Spleen (tissue), 11 donors: ENCODE results near the gene MSI2. TPM values are rescaled to one million over a fixed set of nuclear protein-coding genes. Genes with fewer than 3 reads are reported as not detected.

ENCODE experiments used
- DNase-seq: peaks from one replicate; pipeline ENCODE4 v3.0.0-alpha.2; 2020
- H3K27ac ChIP-seq, 8 donors: fragments of 200-600 bp; sonication (generic) in 7 of 8; 1 replicate in 4 of 8; 2 replicates in 4 of 8; pipeline versions ENCODE4 v1.5.0 to v1.8.0; 2016 to 2021; ENCODE audit warnings: inconsistent platforms in 4 of 8, mild to moderate bottlenecking in 4 of 8, moderate library complexity in 1 of 8
- H3K27me3 ChIP-seq, 7 donors: fragments of 200-600 bp; sonication (generic) in 6 of 7; replicated peaks in 1 of 7; 1 replicate in 4 of 7; 2 replicates in 3 of 7; pipeline versions ENCODE4 v1.5.0 to v1.8.0; 2016 to 2021; ENCODE audit warnings: inconsistent platforms in 3 of 7, mild to moderate bottlenecking in 1 of 7
- H3K36me3 ChIP-seq, 6 donors: fragments of 200-600 bp; sonication (generic) in 5 of 6; 1 replicate in 4 of 6; 2 replicates in 2 of 6; pipeline versions ENCODE4 v1.5.0 to v1.8.0; 2016 to 2021; ENCODE audit warnings: inconsistent platforms in 2 of 6
- H3K4me1 ChIP-seq, 6 donors: fragments of 200-600 bp; sonication (generic) in 5 of 6; 1 replicate in 3 of 6; 2 replicates in 3 of 6; pipeline versions ENCODE4 v1.5.0 to v1.8.0; 2016 to 2021; ENCODE audit warnings: inconsistent platforms in 3 of 6
- H3K4me3 ChIP-seq, 8 donors: fragments of 200-600 bp; sonication (generic) in 7 of 8; 1 replicate in 4 of 8; 2 replicates in 4 of 8; pipeline versions ENCODE4 v1.5.0 to v1.8.0; 2016 to 2021; ENCODE audit warnings: inconsistent platforms in 4 of 8, mild to moderate bottlenecking in 4 of 8, moderate library complexity in 2 of 8
- H3K9me3 ChIP-seq, 8 donors: fragments of 200-600 bp; sonication (generic) in 7 of 8; 1 replicate in 4 of 8; 2 replicates in 4 of 8; pipeline versions ENCODE4 v1.5.0 to v1.8.0; 2016 to 2021; ENCODE audit warnings: inconsistent platforms in 4 of 8
- POLR2A ChIP-seq, 3 donors: fragments of 450-650 bp; IDR thresholded peaks; one replicate each; pipeline ENCODE4 v1.5.1; 2017; ENCODE audit warnings: antibody characterized with exemption in 3 of 3, mild to moderate bottlenecking in 1 of 3
- POLR2AphosphoS5 ChIP-seq, 3 donors: sonication (generic); formaldehyde crosslinking; IDR thresholded peaks; one replicate each; pipeline ENCODE4 v1.5.1; 2017; ENCODE audit warnings: antibody characterized with exemption in 3 of 3
- WGBS, 5 donors: extraction: QIAGEN DNeasy Blood & Tissue Kit in 3 of 5; methylation state at CpG; one replicate each; pipeline versions ENCODE4 v1.1.5 to v1.1.7; 2013 to 2018; 5-methylcytosine and 5-hydroxymethylcytosine counted together
- intact Hi-C: fragments of 100-400 bp; cut with DNase I; formaldehyde crosslinking; loops from one replicate; pipeline ENCODE4 v1.15.0; 2023; ENCODE audit warnings: low total_unique reads
- polyA plus RNA-seq, 3 donors: library from polyadenylated mRNA; stranded (reverse); fragments of 200-250 nt; gene quantifications; one replicate each; pipeline ENCODE4 v1.2.1, GENCODE V29; 2013
- total RNA-seq, 7 donors: library from RNA; depleted of rRNA in 3 of 7; stranded (reverse); fragments of >200 nt in 3 of 7; fragmentation: NEBNext Ultra II Directional in 4 of 7; extraction: Animal tissue kit (Norgen Biotek cat#: 25700) in 4 of 7; gene quantifications; one replicate each; pipeline versions ENCODE4 v1.1.0 to v1.2.1, GENCODE V29; 2016 to 2021
- TF ChIP-seq, protein P1 (sequence below), 11 experiments: fragments of 200-600 bp in 7 of 11; fragments of 450-650 bp in 4 of 11; sonication (generic) in 4 of 11; IDR thresholded peaks in 8 of 11; conservative IDR thresholded peaks in 3 of 11; 1 replicate in 7 of 11; 2 replicates in 4 of 11; pipeline versions ENCODE4 v1.4.0 to v1.8.0; 2016 to 2021; ENCODE audit warnings: antibody characterized with exemption in 11 of 11, inconsistent platforms in 4 of 11, mild to moderate bottlenecking in 1 of 11
- donor health status: healthy with polysubstance abuse.
- donor health status: DM: no; HTN: no; CAD: no; lungs with moderate emphysema.
- donor health status: DM: no; HTN: no; CAD: no.
- donor health status: Bipolar disorder and iron deficiency.
- donor health status: healthy.
- donor health status: DM: no; HTN: no; CAD: no.
- donor health status: DM: yes; HTN: yes; CAD: no.

MSI2 gene
- total and polyA plus RNA-seq, 10 donors: 9.8 to 131 (median 64.7) TPM

DNA sequence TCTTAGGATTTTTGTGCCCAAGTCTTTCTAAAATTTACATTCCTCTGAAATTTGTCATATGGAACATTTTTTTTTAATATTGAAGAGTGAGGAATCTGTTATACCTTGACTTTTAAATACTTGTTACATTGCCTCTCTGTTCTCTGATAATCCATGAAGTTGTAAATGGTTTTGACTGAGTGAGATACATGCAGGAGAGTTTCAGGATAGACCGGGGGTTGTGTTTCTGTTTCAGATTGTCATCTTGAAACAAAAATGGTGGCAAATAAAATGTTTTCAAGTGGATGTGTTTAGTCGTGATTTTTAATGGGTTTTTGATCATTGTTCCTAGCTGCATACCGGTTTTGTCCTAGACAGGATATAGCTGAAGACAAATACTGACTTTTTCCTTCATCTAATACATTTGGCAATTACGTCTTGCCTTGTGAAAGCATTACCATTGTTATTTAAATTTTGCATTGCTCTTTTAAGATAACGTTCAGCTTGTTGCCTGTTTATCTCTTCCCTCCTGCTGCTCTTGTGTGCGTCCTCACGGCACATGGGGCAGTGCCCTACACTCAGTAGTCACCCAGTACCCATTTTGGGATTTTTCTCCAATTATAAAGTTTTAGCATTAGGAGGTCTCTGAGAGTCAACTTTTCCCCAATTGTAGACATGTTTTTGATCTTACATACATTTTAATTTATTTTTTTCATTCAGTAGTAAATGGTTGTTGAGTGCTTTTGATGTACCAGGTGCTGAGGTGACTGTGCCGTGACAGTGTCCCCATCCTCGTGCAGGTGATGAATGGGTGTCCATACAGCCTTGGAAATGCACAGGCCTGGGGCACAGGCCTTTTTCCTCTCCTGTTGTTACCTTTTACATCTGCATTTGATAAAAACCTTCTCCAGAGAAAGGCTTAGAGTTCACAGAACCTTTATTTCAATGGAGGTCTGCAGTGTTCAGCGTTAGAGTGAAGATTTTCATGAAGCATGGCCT lies 169.9 kb downstream of the MSI2 start:
- no peak overlapping the region for H3K27ac ChIP-seq

DNA sequence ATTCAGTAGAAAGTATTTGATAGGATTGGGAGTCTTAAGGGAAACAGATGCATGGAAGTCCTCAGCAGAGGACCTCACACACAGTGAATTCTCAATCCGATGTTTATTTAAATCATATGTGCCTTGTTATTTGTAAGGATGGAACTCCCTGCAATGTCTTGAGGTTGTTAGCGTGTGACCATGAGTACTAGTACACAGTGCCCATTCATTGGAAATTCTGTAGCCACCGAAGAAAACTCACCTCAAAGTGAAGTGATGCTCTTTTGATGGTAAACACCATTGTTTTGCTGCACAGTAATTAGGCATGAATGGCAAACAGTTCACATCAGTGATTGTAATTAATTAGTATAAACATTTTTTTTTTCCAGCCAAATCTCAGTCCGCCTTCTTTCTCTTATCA lies 173.6 kb downstream of the MSI2 start:
- H3K9me3 ChIP-seq: no peaks in the 10 kb centered on the region
- DNase-seq: no peak
- no peaks in the 10 kb centered on the region for H3K27me3 ChIP-seq
- H3K4me3 ChIP-seq: no peak overlapping the region
- H3K4me1 ChIP-seq: peaks cover 3 to 29% (median 10%) of the 10 kb centered on the region in 6 donors
- TF ChIP-seq POLR2A (IDR thresholded peaks at IDR 0.05): no peak
- TF ChIP-seq POLR2AphosphoS5 (IDR thresholded peaks at IDR 0.05): no peak
- TF ChIP-seq, protein P1, sequence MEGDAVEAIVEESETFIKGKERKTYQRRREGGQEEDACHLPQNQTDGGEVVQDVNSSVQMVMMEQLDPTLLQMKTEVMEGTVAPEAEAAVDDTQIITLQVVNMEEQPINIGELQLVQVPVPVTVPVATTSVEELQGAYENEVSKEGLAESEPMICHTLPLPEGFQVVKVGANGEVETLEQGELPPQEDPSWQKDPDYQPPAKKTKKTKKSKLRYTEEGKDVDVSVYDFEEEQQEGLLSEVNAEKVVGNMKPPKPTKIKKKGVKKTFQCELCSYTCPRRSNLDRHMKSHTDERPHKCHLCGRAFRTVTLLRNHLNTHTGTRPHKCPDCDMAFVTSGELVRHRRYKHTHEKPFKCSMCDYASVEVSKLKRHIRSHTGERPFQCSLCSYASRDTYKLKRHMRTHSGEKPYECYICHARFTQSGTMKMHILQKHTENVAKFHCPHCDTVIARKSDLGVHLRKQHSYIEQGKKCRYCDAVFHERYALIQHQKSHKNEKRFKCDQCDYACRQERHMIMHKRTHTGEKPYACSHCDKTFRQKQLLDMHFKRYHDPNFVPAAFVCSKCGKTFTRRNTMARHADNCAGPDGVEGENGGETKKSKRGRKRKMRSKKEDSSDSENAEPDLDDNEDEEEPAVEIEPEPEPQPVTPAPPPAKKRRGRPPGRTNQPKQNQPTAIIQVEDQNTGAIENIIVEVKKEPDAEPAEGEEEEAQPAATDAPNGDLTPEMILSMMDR (IDR thresholded peaks at IDR 0.05 in 8 of 11, conservative IDR thresholded peaks at IDR 0.05 in 3 of 11): no peak
- WGBS, 5 donors: 96 to 99% (median 97%) methylated on average over 4 of the region's 4 CpGs
- intact Hi-C loops: no loop called here
- H3K27ac ChIP-seq: no peak overlapping the region
- no peaks in the 10 kb centered on the region for H3K36me3 ChIP-seq

More for the DNA sequence above, 169.9 kb downstream of the MSI2 start:
- TF ChIP-seq POLR2AphosphoS5 (IDR thresholded peaks at IDR 0.05) (no peak), POLR2A (IDR thresholded peaks at IDR 0.05) (no peak)
- TF ChIP-seq, protein P1 (IDR thresholded peaks at IDR 0.05 in 8 of 11, conservative IDR thresholded peaks at IDR 0.05 in 3 of 11): no peak
- 84 to 86% (median 85%) methylated on average over 10 of the region's 10 CpGs for WGBS, 5 donors
- DNase-seq: no peak
- Histone ChIP-seq H3K9me3 (no peaks in the 10 kb centered on the region), H3K4me1 (peaks cover 4 to 31% (median 15%) of the 10 kb centered on the region in 6 donors), H3K27me3 (no peaks in the 10 kb centered on the region), H3K4me3 (no peak overlapping the region), H3K36me3 (no peaks in the 10 kb centered on the region)
- intact Hi-C loops: no loop called here

DNA sequence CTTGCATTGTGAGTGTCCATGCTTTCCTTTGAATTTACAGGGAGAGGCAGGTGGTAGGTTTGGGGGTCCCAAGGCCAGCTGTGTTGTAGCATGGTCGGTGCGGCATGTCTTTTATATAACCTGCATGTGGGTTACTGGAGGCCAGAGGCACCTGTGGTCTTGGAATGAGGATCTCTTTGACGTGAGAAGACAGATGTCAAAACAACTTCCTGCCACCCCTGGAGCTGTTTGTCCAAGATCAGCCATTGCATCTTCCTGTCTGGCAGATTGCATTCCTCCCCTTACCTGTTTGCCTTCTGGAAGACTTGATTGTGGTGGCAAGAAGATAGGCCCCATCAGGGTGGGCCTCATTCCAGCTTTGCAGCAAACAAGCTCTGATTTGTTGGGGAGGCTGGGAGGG lies 175.1 kb downstream of the MSI2 start:
- DNase-seq: no peak
- TF ChIP-seq POLR2AphosphoS5 (IDR thresholded peaks at IDR 0.05) (no peak), POLR2A (IDR thresholded peaks at IDR 0.05) (no peak)
- TF ChIP-seq, protein P1 (IDR thresholded peaks at IDR 0.05 in 8 of 11, conservative IDR thresholded peaks at IDR 0.05 in 3 of 11): no peak
- Histone ChIP-seq H3K9me3 (no peaks in the 10 kb centered on the region), H3K4me3 (no peak overlapping the region), H3K27ac (no peak overlapping the region), H3K36me3 (no peaks in the 10 kb centered on the region), H3K27me3 (no peaks in the 10 kb centered on the region), H3K4me1 (peaks cover 0 to 26% (median 4%) of the 10 kb centered on the region in 6 donors)
- intact Hi-C loops: no loop called here
- 55 to 70% (median 61%) methylated on average over 3 of the region's 3 CpGs for WGBS, 5 donors
